H1 (cell line): ENCODE measurements around the gene MTNR1B. TPM values are rescaled to one million over a fixed set of nuclear protein-coding genes. Genes with fewer than 3 reads are reported as not detected.

ENCODE experiments used
- CTCF ChIA-PET: fragments of 300-600 bp; sonication (Branson Sonifier 250); formaldehyde crosslinking; loops from one replicate; lab custom pipeline; 2021; ENCODE audit not compliant: partially characterized antibody; lab: Charles Lee
- POLR2A ChIA-PET: fragments of 300-600 bp; sonication (Branson Sonifier 250); formaldehyde crosslinking; loops from one replicate; lab custom pipeline; 2021; ENCODE audit warnings: inconsistent platforms; ENCODE audit not compliant: partially characterized antibody; lab: Charles Lee
- DNase-seq, 2 experiments: peaks; one replicate each; pipeline versions ENCODE4 v3.0.0 to v3.0.0-alpha.2; 2010 to 2022; ENCODE audit warnings: low spot score in 2 of 2, low read depth in 1 of 2, mixed read lengths in 1 of 2
- FAIRE-seq: peaks from 2 replicates; lab custom pipeline; 2011; peaks lifted over from hg19 to GRCh38; lab: Jason Lieb, UNC
- H2AFZ ChIP-seq: 2 replicates; pipeline ENCODE4 v1.8.1; 2012; ENCODE audit warnings: low read length, inconsistent platforms
- H2AK5ac ChIP-seq: 2 replicates; pipeline ENCODE4 v1.6.1; 2013; ENCODE audit warnings: low read depth, low read length
- H2BK120ac ChIP-seq: replicated peaks from 2 replicates; pipeline ENCODE3; 2013; ENCODE audit warnings: low read depth, low read length, inconsistent platforms
- H2BK12ac ChIP-seq: 2 replicates; pipeline ENCODE4 v1.6.1; 2013; ENCODE audit warnings: low read depth, low read length
- H2BK15ac ChIP-seq: 2 replicates; pipeline ENCODE4 v1.6.1; 2013; ENCODE audit warnings: low read length
- H2BK20ac ChIP-seq: 2 replicates; pipeline ENCODE4 v1.6.1; 2013; ENCODE audit warnings: low read length
- H2BK5ac ChIP-seq: 2 replicates; pipeline ENCODE4 v1.6.1; 2013; ENCODE audit warnings: low read depth, low read length
- H3K14ac ChIP-seq: 2 replicates; pipeline ENCODE4 v1.6.1; 2013; ENCODE audit warnings: inconsistent platforms; ENCODE audit not compliant: insufficient read length
- H3K18ac ChIP-seq: 2 replicates; pipeline ENCODE4 v1.6.1; 2013; ENCODE audit warnings: low read length; ENCODE audit errors: extremely low read depth
- H3K23ac ChIP-seq: 2 replicates; pipeline ENCODE4 v1.6.1; 2013; ENCODE audit warnings: inconsistent platforms; ENCODE audit not compliant: insufficient read length
- H3K23me2 ChIP-seq: 2 replicates; pipeline ENCODE4 v1.6.1; 2013; ENCODE audit warnings: low read depth, low read length
- H3K27ac ChIP-seq: 2 replicates; pipeline ENCODE4 v1.6.1; 2011; ENCODE audit warnings: low read depth, low read length, inconsistent platforms
- H3K27me3 ChIP-seq, 4 experiments: replicated peaks in 1 of 4; 1 replicate in 1 of 4; 2 replicates in 3 of 4; pipeline versions ENCODE4 v1.6.1 to v1.8.1; 2011 to 2013; ENCODE audit warnings: low read length in 3 of 4, mild to moderate bottlenecking in 3 of 4, inconsistent platforms in 2 of 4, mixed read lengths in 2 of 4, moderate library complexity in 1 of 4; ENCODE audit not compliant: control insufficient read depth in 3 of 4, insufficient read depth in 3 of 4; ENCODE audit errors: extremely low read depth in 1 of 4
- H3K36me3 ChIP-seq, 4 experiments: 2 replicates each; pipeline versions ENCODE4 v1.6.1 to v1.8.1; 2011 to 2013; ENCODE audit warnings: mild to moderate bottlenecking in 4 of 4, low read length in 3 of 4, moderate library complexity in 2 of 4, control low read depth in 1 of 4, inconsistent platforms in 1 of 4; ENCODE audit not compliant: insufficient read depth in 4 of 4, control insufficient read depth in 2 of 4
- H3K4ac ChIP-seq: replicated peaks from 2 replicates; pipeline ENCODE3; 2013; ENCODE audit warnings: low read length, low read depth, mixed read lengths, inconsistent platforms; ENCODE audit not compliant: insufficient read length
- H3K4me1 ChIP-seq, 4 experiments: replicated peaks in 1 of 4; 1 replicate in 1 of 4; 2 replicates in 3 of 4; pipeline versions ENCODE4 v1.6.1 to v1.8.1; 2011 to 2013; ENCODE audit warnings: low read length in 3 of 4, inconsistent platforms in 2 of 4, mixed read lengths in 1 of 4; ENCODE audit not compliant: insufficient read depth in 4 of 4, control insufficient read depth in 3 of 4
- H3K4me2 ChIP-seq, 2 experiments: 2 replicates each; pipeline versions ENCODE4 v1.6.1 to v1.8.1; 2011 to 2013; ENCODE audit warnings: low read depth in 2 of 2, low read length in 2 of 2, control low read depth in 1 of 2, inconsistent platforms in 1 of 2, mild to moderate bottlenecking in 1 of 2; ENCODE audit not compliant: insufficient read depth in 1 of 2
- H3K4me3 ChIP-seq, 4 experiments: fragments of 200-600, 300-600 bp in 1 of 4; sonication (generic), shearing (Covaris generic), sonication (Bioruptor Twin) in 1 of 4; 2 replicates each; pipeline versions ENCODE4 v1.5.1 to v1.8.1; 2011 to 2016; ENCODE audit warnings: low read length in 4 of 4, low read depth in 3 of 4, control low read depth in 2 of 4, inconsistent platforms in 2 of 4, mild to moderate bottlenecking in 2 of 4, mixed read lengths in 1 of 4, moderate library complexity in 1 of 4; ENCODE audit not compliant: insufficient read depth in 2 of 4; ENCODE audit errors: extremely low read depth in 1 of 4
- H3K56ac ChIP-seq: replicated peaks from 2 replicates; pipeline ENCODE3; 2013; ENCODE audit warnings: low read depth, mild to moderate bottlenecking, mixed read lengths, low read length, inconsistent platforms; ENCODE audit not compliant: insufficient read length
- H3K79me1 ChIP-seq: 2 replicates; pipeline ENCODE4 v1.6.1; 2013; ENCODE audit warnings: low read depth, low read length, control low read depth
- H3K79me2 ChIP-seq, 2 experiments: 2 replicates each; pipeline versions ENCODE4 v1.6.1 to v1.8.1; 2012 to 2013; ENCODE audit warnings: low read length in 2 of 2, mild to moderate bottlenecking in 2 of 2, inconsistent platforms in 1 of 2; ENCODE audit not compliant: insufficient read depth in 2 of 2, control insufficient read depth in 1 of 2
- H3K9ac ChIP-seq, 4 experiments: replicated peaks in 1 of 4; 1 replicate in 1 of 4; 2 replicates in 3 of 4; pipeline versions ENCODE4 v1.6.1 to v1.8.1; 2011 to 2013; ENCODE audit warnings: low read depth in 3 of 4, low read length in 3 of 4, control low read depth in 2 of 4, mild to moderate bottlenecking in 2 of 4, moderate library complexity in 2 of 4, inconsistent platforms in 1 of 4; ENCODE audit errors: extremely low read depth in 1 of 4
- H3K9me3 ChIP-seq, 2 experiments: 2 replicates each; pipeline versions ENCODE4 v1.6.1 to v1.8.1; 2012 to 2013; ENCODE audit warnings: mild to moderate bottlenecking in 2 of 2, moderate library complexity in 2 of 2, control low read depth in 1 of 2, inconsistent platforms in 1 of 2, low read depth in 1 of 2, low read length in 1 of 2, mixed read lengths in 1 of 2; ENCODE audit not compliant: insufficient read depth in 2 of 2
- H4K20me1 ChIP-seq, 2 experiments: replicated peaks in 1 of 2; 2 replicates each; pipeline versions ENCODE3 to v1.8.1; 2011 to 2013; ENCODE audit warnings: inconsistent platforms in 2 of 2, low read length in 2 of 2, mild to moderate bottlenecking in 1 of 2; ENCODE audit not compliant: insufficient read depth in 2 of 2, control insufficient read depth in 1 of 2
- H4K5ac ChIP-seq: 2 replicates; pipeline ENCODE4 v1.6.1; 2013; ENCODE audit warnings: low read length, low read depth, mixed read lengths, inconsistent platforms; ENCODE audit not compliant: insufficient read length
- H4K8ac ChIP-seq: 2 replicates; pipeline ENCODE4 v1.8.0; 2013; ENCODE audit warnings: mild to moderate bottlenecking, moderate library complexity, low read length, inconsistent platforms; ENCODE audit not compliant: insufficient read depth; ENCODE audit errors: extremely low read depth
- H4K91ac ChIP-seq: replicated peaks from 2 replicates; pipeline ENCODE3; 2013; ENCODE audit warnings: low read length, mixed read lengths, inconsistent platforms; ENCODE audit not compliant: insufficient read length
- ATF3 ChIP-seq: IDR thresholded peaks from 2 replicates; pipeline ENCODE4 v1.6.1; 2011; ENCODE audit warnings: low read depth, mild to moderate bottlenecking, low read length; ENCODE audit not compliant: insufficient read depth
- BACH1 ChIP-seq: IDR thresholded peaks from 2 replicates; pipeline ENCODE4 v1.6.1; 2012; ENCODE audit warnings: low read length, improper control_type of control experiment
- HDAC6 ChIP-seq: IDR thresholded peaks from one replicate; pipeline ENCODE4 v1.7.1; 2012; ENCODE audit warnings: low read depth, mild to moderate bottlenecking, inconsistent platforms, low read length, moderate library complexity
- JUN ChIP-seq: IDR thresholded peaks from 2 replicates; pipeline ENCODE4 v1.6.1; 2011; ENCODE audit warnings: low read depth, mild to moderate bottlenecking, improper control_type of control experiment, low read length
- MAFK ChIP-seq: IDR thresholded peaks from 2 replicates; pipeline ENCODE4 v1.6.1; 2012; ENCODE audit warnings: low read depth, mild to moderate bottlenecking, improper control_type of control experiment, low read length
- SP4 ChIP-seq: IDR thresholded peaks from 2 replicates; pipeline ENCODE4 v1.6.1; 2012; ENCODE audit warnings: low read length, inconsistent platforms
- TEAD4 ChIP-seq: IDR thresholded peaks from 2 replicates; pipeline ENCODE4 v1.6.1; 2012; ENCODE audit warnings: low read depth, low read length, inconsistent platforms, mixed read lengths
- WGBS, 2 experiments: shearing (Covaris generic) in 1 of 2; methylation state at CpG; one replicate each; pipeline versions ENCODE4 v1.1.6 to v1.1.7; 2013 to 2015; ENCODE audit warnings: low lambda C conversion rate in 2 of 2, mixed read lengths in 2 of 2, inconsistent platforms in 1 of 2, low coverage in 1 of 2, missing lambda C conversion rate in 1 of 2; ENCODE audit not compliant: insufficient replicate concordance in 2 of 2, insufficient coverage in 1 of 2, insufficient read length in 1 of 2; ENCODE audit errors: extremely low coverage in 1 of 2, missing lambda C conversion rate in 1 of 2; 5-methylcytosine and 5-hydroxymethylcytosine counted together
- polyA plus RNA-seq, 7 experiments: library from polyadenylated mRNA; depleted of rRNA in 3 of 7; stranded (reverse) in 5 of 7; unstranded in 2 of 7; fragments of >200 nt in 5 of 7; fragments of 200-250 nt in 2 of 7; gene quantifications; 1 replicate in 5 of 7; 2 replicates in 1 of 7; 4 replicates in 1 of 7; pipeline versions ENCODE4 v1.2.1 to v1.2.3, GENCODE V29; 2011 to 2013; ENCODE audit warnings: missing spikeins in 2 of 7, mixed read lengths in 2 of 7
- total RNA-seq: library from RNA; stranded (reverse); fragmentation: NEBNext Ultra II Directional; extraction: Animal tissue kit (Norgen Biotek cat#: 25700); gene quantifications from 2 replicates; pipeline ENCODE4 v1.2.1, GENCODE V29; 2021

Gene MTNR1B
- total and polyA plus RNA-seq, 2 of the 8 experiments (the other 6 are each of a cell fraction or from before 2014, with no cell fraction given): 0.08 TPM; not detected in 1

- no peak overlapping the region for H2AK5ac ChIP-seq
- H3K4me1 ChIP-seq: no peaks in the 10 kb centered on the region
- no peak overlapping the region for H3K4ac ChIP-seq
- no peak overlapping the region for H3K27ac ChIP-seq
- no peak for DNase-seq
- H3K79me2 ChIP-seq: no peaks in the 10 kb centered on the region
- no peaks in the 10 kb centered on the region for H3K23me2 ChIP-seq
- no peak overlapping the region for H3K9ac ChIP-seq
- no peak overlapping the region for H3K56ac ChIP-seq
- H4K5ac ChIP-seq: no peak overlapping the region
- H3K14ac ChIP-seq: no peak overlapping the region
- H3K36me3 ChIP-seq: no peaks in the 10 kb centered on the region; a peak in 1 of 8 replicates
- WGBS, 2 experiments: 81% methylated on average over 5 of the region's 5 CpGs; no CpG with 5 or more reads in 1 of the 2 experiments
- no peak overlapping the region for H3K23ac ChIP-seq
- no peak overlapping the region for H2BK15ac ChIP-seq
- no peaks in the 10 kb centered on the region for H4K20me1 ChIP-seq
- no peak overlapping the region for H3K4me3 ChIP-seq
- POLR2A ChIA-PET: no interaction called here
- CTCF ChIA-PET: no interaction called here
- H4K91ac ChIP-seq: no peak overlapping the region
- 0 out of 4 replicates have a peak, but pooled peaks cover 7 to 10% of the 10 kb centered on the region in 2 experiments for H3K9me3 ChIP-seq
- H3K79me1 ChIP-seq: no peaks in the 10 kb centered on the region
- no peak overlapping the region for H2AFZ ChIP-seq
- no peak overlapping the region for H2BK5ac ChIP-seq
- H3K27me3 ChIP-seq: no peaks in the 10 kb centered on the region
- no peak overlapping the region for H3K18ac ChIP-seq
- H4K8ac ChIP-seq: no peak overlapping the region
- no peak overlapping the region for H2BK20ac ChIP-seq
- no peak overlapping the region for H2BK120ac ChIP-seq
- no peak overlapping the region for H3K4me2 ChIP-seq
- no peak overlapping the region for H2BK12ac ChIP-seq
- FAIRE-seq: no peak
- no peak for TF ChIP-seq ATF3
- TF ChIP-seq TEAD4: no peak
- TF ChIP-seq JUN: no peak
- TF ChIP-seq BACH1: no peak
- no peak for TF ChIP-seq MAFK
- no peak for TF ChIP-seq SP4
- no peak for TF ChIP-seq HDAC6
Measured at GRCh38 chr11:92948116-92948515, 21.3 kb upstream of the MTNR1B start.
